HCT116 (cell line): ENCODE results near the gene MYO7A. TPM values are rescaled to one million over a fixed set of nuclear protein-coding genes. Genes with fewer than 3 reads are reported as not detected.

ENCODE experiments used
- ATAC-seq: fragments of 200-7000 bp; cut with Tn5 transposase; 2 replicates; pipeline ENCODE4 v1.9.1; 2020; ENCODE audit warnings: mild to moderate bottlenecking, moderate library complexity
- BruUV-seq: library from RNA; stranded (reverse); fragments of 400-500 nt; replicated peaks from 2 replicates; lab custom pipeline; 2021; lab: Mats Ljungman, UMichigan
- CTCF ChIA-PET: fragments of 300-600 bp; sonication (Branson Sonifier 250); formaldehyde crosslinking; loops from one replicate; lab custom pipeline; 2021; ENCODE audit warnings: antibody characterized with exemption; lab: Charles Lee
- POLR2A ChIA-PET: fragments of 300-600, 350-600 bp; sonication (Branson Sonifier 250); formaldehyde crosslinking; loops from one replicate; lab custom pipeline; 2021; ENCODE audit warnings: antibody characterized with exemption; lab: Charles Lee
- RAD21 ChIA-PET, 2 experiments: fragments of 300-600 bp; sonication (Branson Sonifier 250); formaldehyde crosslinking; loops; one replicate each; lab custom pipeline; 2023; ENCODE audit warnings: low total read pairs in 2 of 2; ENCODE audit not compliant: uncharacterized antibody in 2 of 2, unreplicated experiment in 2 of 2, low non-redundant PET in 1 of 2; lab: Charles Lee
- DNase-seq: peaks from one replicate; pipeline ENCODE4 v3.0.0-alpha.2; 2010; ENCODE audit warnings: low read depth, low spot score
- H2AFZ ChIP-seq: fragments of 200-600 bp; shearing (Covaris generic), sonication (generic); 2 replicates; pipeline ENCODE4 v1.6.1; 2017; ENCODE audit warnings: low read depth, mixed run types, mixed read lengths, antibody characterized with exemption, low read length; ENCODE audit not compliant: poor library complexity, severe bottlenecking
- H3K27ac ChIP-seq: 2 replicates; pipeline ENCODE4 v1.5.1; 2012; ENCODE audit warnings: low read depth, low read length
- H3K27me3 ChIP-seq: fragments of 200-600 bp; sonication (generic); 2 replicates; pipeline ENCODE4 v1.6.1; 2016; ENCODE audit warnings: mixed run types, low read length, mixed read lengths; ENCODE audit not compliant: insufficient read depth
- H3K36me3 ChIP-seq, 2 experiments: fragments of 200-500 bp in 1 of 2; fragments of 200-600 bp in 1 of 2; sonication (Bioruptor generic) in 1 of 2; sonication (generic) in 1 of 2; 2 replicates each; pipeline versions ENCODE4 v1.5.1 to v1.6.1; 2014 to 2016; ENCODE audit warnings: low read length in 2 of 2, inconsistent platforms in 1 of 2, mixed read lengths in 1 of 2, mixed run types in 1 of 2; ENCODE audit not compliant: insufficient read depth in 2 of 2, control insufficient read depth in 1 of 2
- H3K4me1 ChIP-seq, 2 experiments: fragments of 200-600 bp in 1 of 2; sonication (generic) in 1 of 2; 2 replicates each; pipeline versions ENCODE4 v1.5.1 to v1.6.1; 2012 to 2017; ENCODE audit warnings: low read length in 2 of 2, inconsistent platforms in 1 of 2, mild to moderate bottlenecking in 1 of 2, mixed read lengths in 1 of 2, mixed run types in 1 of 2, moderate library complexity in 1 of 2; ENCODE audit not compliant: insufficient read depth in 2 of 2, control insufficient read depth in 1 of 2
- H3K4me2 ChIP-seq: fragments of 200-600 bp; sonication (generic); 2 replicates; pipeline ENCODE4 v1.6.1; 2017; ENCODE audit warnings: mixed run types, low read length, mixed read lengths
- H3K4me3 ChIP-seq, 2 experiments: fragments of 200-600 bp in 1 of 2; sonication (generic) in 1 of 2; replicated peaks in 1 of 2; 2 replicates each; pipeline ENCODE4 v1.5.1; 2011 to 2016; ENCODE audit warnings: low read length in 2 of 2, control low read depth in 1 of 2, low read depth in 1 of 2, mild to moderate bottlenecking in 1 of 2, mixed read lengths in 1 of 2, mixed run types in 1 of 2
- H3K79me2 ChIP-seq: fragments of 200-600 bp; sonication (generic); 2 replicates; pipeline ENCODE4 v1.6.1; 2017; ENCODE audit warnings: mild to moderate bottlenecking, mixed run types, low read length, moderate library complexity, mixed read lengths; ENCODE audit not compliant: insufficient read depth
- H3K9ac ChIP-seq: fragments of 200-600 bp; sonication (generic); 2 replicates; pipeline ENCODE4 v1.6.1; 2016; ENCODE audit warnings: low read length, mixed read lengths
- H3K9me2 ChIP-seq: fragments of 200-600 bp; sonication (generic), shearing (Covaris generic); 2 replicates; pipeline ENCODE4 v1.6.1; 2017; ENCODE audit warnings: mixed run types, mild to moderate bottlenecking, moderate library complexity; ENCODE audit not compliant: insufficient read depth
- H3K9me3 ChIP-seq, 2 experiments: fragments of 200-500 bp in 1 of 2; fragments of 200-600 bp in 1 of 2; sonication (Bioruptor generic) in 1 of 2; sonication (generic) in 1 of 2; 2 replicates each; pipeline ENCODE4 v1.6.1; 2014 to 2017; ENCODE audit warnings: low read length in 2 of 2, mixed read lengths in 2 of 2, inconsistent platforms in 1 of 2, low read depth in 1 of 2, mild to moderate bottlenecking in 1 of 2, mixed run types in 1 of 2, moderate library complexity in 1 of 2; ENCODE audit not compliant: control insufficient read depth in 1 of 2, insufficient read depth in 1 of 2
- H4K20me1 ChIP-seq: fragments of 200-600 bp; sonication (generic), shearing (Covaris generic); 2 replicates; pipeline ENCODE4 v1.6.1; 2017; ENCODE audit warnings: mixed run types, mild to moderate bottlenecking, moderate library complexity; ENCODE audit not compliant: insufficient read depth
- CBX3 ChIP-seq: IDR thresholded peaks from 2 replicates; pipeline ENCODE4 v1.6.1; 2012; ENCODE audit warnings: low read depth
- ELF1 ChIP-seq: IDR thresholded peaks from 2 replicates; pipeline ENCODE4 v1.6.1; 2012; ENCODE audit warnings: low read depth, borderline replicate concordance
- EZH2 ChIP-seq: fragments of 200-600 bp; sonication (generic); IDR thresholded peaks from 2 replicates; pipeline ENCODE4 v1.6.1; 2017; ENCODE audit warnings: antibody characterized with exemption, mixed run types
- EZH2phosphoT487 ChIP-seq: fragments of 200-600 bp; IDR thresholded peaks from 2 replicates; pipeline ENCODE4 v1.6.1; 2018; ENCODE audit warnings: antibody characterized with exemption, borderline replicate concordance
- FOSL1 ChIP-seq: IDR thresholded peaks from 2 replicates; pipeline ENCODE4 v1.6.1; 2012; ENCODE audit warnings: low read depth
- JUND ChIP-seq: IDR thresholded peaks from 2 replicates; pipeline ENCODE4 v1.6.1; 2012
- MAX ChIP-seq: IDR thresholded peaks from 2 replicates; pipeline ENCODE4 v1.6.1; 2012
- POLR2AphosphoS5 ChIP-seq: IDR thresholded peaks from 2 replicates; pipeline ENCODE4 v1.6.1; 2011; ENCODE audit warnings: mild to moderate bottlenecking, low read depth, low read length, moderate library complexity
- SP1 ChIP-seq: IDR thresholded peaks from 2 replicates; pipeline ENCODE4 v1.6.1; 2012; ENCODE audit warnings: low read depth
- TCF7L2 ChIP-seq: IDR thresholded peaks from 2 replicates; pipeline ENCODE4 v1.7.0; 2011; ENCODE audit warnings: borderline replicate concordance, inconsistent platforms; ENCODE audit not compliant: insufficient read depth, insufficient read length; ENCODE audit errors: extremely low read depth
- YY1 ChIP-seq: IDR thresholded peaks from 2 replicates; pipeline ENCODE4 v1.6.1; 2011; ENCODE audit warnings: low read length, low read depth, moderate library complexity, mild to moderate bottlenecking; ENCODE audit not compliant: insufficient replicate concordance; ENCODE audit errors: extremely low read depth
- ZNF274 ChIP-seq: fragments of 200-500 bp; sonication (Bioruptor generic); IDR thresholded peaks from 2 replicates; pipeline ENCODE4 v1.6.1; 2014; ENCODE audit warnings: mild to moderate bottlenecking, low read depth, low read length, inconsistent platforms
- intact Hi-C: fragments of 100-400 bp; cut with micrococcal nuclease; formaldehyde crosslinking; loops from 2 replicates; pipeline ENCODE4 v1.10.0; 2022
- total RNA-seq: library from RNA; stranded (reverse); gene quantifications from one replicate; pipeline ENCODE4 v1.2.1, GENCODE V29; 2021; ENCODE audit not compliant: unreplicated experiment

The MYO7A gene
- total RNA-seq, 1 experiment from 2014 or later, result 1.8 TPM

GRCh38 chr11:77223797-77224196, 95.8 kb downstream of the MYO7A start:
- Histone ChIP-seq H3K4me2 (no peak overlapping the region), H3K27ac (no peak overlapping the region), H3K79me2 (no peaks in the 10 kb centered on the region), H3K36me3 (no peaks in the 10 kb centered on the region), H3K4me3 (no peak overlapping the region), H3K4me1 (no peaks in the 10 kb centered on the region), H3K9me3 (no peaks in the 10 kb centered on the region), H2AFZ (no peak overlapping the region), H4K20me1 (no peaks in the 10 kb centered on the region), H3K9me2 (no peaks in the 10 kb centered on the region), H3K9ac (no peak overlapping the region), H3K27me3 (no peaks in the 10 kb centered on the region)
- DNase-seq (no peak), ATAC-seq (no peak)
- ChIA-PET CTCF (no interaction called here), RAD21 (no interaction called here), POLR2A (no interaction called here)
- no TSS peak for BruUV-seq
- intact Hi-C loops, result no loop called here
- TF ChIP-seq TCF7L2 (no peak), SP1 (no peak), MAX (no peak), POLR2AphosphoS5 (no peak), EZH2 (no peak), EZH2phosphoT487 (no peak), ZNF274 (no peak), YY1 (no peak), JUND (no peak), FOSL1 (no peak), ELF1 (no peak), CBX3 (no peak)
